ENCODE data around the gene SUN5. TPM values are rescaled to one million over a fixed set of nuclear protein-coding genes. Genes with fewer than 3 reads are reported as not detected.
A peak's percentile ranks its signal among the peaks of the same experiment; 100 is the strongest.

The SUN5 gene
- total RNA-seq, 1 experiment from 2014 or later = not detected

DNA sequence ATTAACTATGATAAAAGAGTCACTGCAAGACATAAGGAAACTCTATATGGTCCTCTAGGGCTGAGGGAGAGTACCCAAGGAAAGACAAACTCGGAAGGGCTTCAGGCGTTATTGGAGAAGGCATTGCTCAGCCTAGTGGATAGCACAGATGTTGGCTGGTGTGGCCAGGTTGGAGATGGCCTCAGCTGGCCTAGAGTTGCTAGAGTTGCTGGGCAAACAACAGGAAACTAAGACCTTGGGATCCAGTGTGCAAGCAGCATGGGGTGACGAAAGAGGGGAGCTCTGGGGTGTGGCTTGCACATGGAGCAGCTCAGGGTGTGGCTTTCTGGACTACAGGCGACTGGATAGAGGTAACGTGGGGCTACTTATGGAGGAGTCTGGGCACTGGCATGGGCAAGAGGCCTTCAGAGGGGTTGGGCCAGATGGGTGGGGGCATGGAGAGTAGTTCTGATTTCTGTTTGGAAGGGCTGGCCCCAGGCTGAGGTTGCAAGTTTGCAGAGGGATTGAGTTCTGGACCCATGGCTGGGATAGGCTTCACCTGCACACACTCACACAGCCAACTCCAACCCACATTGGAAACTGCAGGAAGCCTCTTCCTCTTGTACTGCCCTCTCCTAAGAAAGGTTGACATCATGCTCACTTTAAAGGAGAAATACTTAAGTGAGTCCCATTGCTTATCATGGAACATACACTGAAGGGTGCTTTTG is 22.0 kb upstream of the SUN5 start:
- DNase-seq (ENCODE audit: low spot score) (no peak), ATAC-seq (no peak)
- Mint-ChIP-seq H3K27me3 (ENCODE audit: low read depth) (no peaks in the 10 kb centered on the region; the same call in 1 of the 2 replicates), H3K36me3 (no peaks in the 10 kb centered on the region), H3K4me3 (no peak overlapping the region), H3K9me3 (no peaks in the 10 kb centered on the region), H3K4me1 (no peaks in the 10 kb centered on the region), H3K27ac (no peak overlapping the region)
- CTCF ChIA-PET = interaction anchor here (0.9 kb wide), 1 partner anchor 70 kb away, joined by 3 read pairs; no protein-coding TSS in a partner anchor
- TF ChIP-seq GABPB1 (CRISPR knock-in tag; IDR thresholded peaks at IDR 0.05) = peak; percentile 41; the same call in 1 of the 2 replicates
- no peak for TF ChIP-seq PRRX2 (CRISPR knock-in tag; IDR thresholded peaks at IDR 0.05)
- POLR2A ChIA-PET = no interaction called here

GRCh38 chr20:33025318-33025876 is 21.2 kb upstream of the SUN5 start:
- H3K4me3 Mint-ChIP-seq = no peak overlapping the region
- ATAC-seq (no peak), DNase-seq (ENCODE audit: low spot score) (no peak)
- no peaks in the 10 kb centered on the region for H3K9me3 Mint-ChIP-seq
- POLR2A ChIA-PET = no interaction called here
- CTCF ChIA-PET = no interaction called here
- H3K27me3 Mint-ChIP-seq (ENCODE audit: low read depth) = no peaks in the 10 kb centered on the region
- no peak overlapping the region for H3K27ac Mint-ChIP-seq
- H3K36me3 Mint-ChIP-seq = no peaks in the 10 kb centered on the region
- no peaks in the 10 kb centered on the region for H3K4me1 Mint-ChIP-seq
- TF ChIP-seq GTF2I (CRISPR knock-in tag; conservative IDR thresholded peaks at IDR 0.05) (no peak), E2F4 (CRISPR knock-in tag; IDR thresholded peaks at IDR 0.05; ENCODE audit: borderline replicate concordance, low read depth) (no peak), ZMAT4 (CRISPR knock-in tag; IDR thresholded peaks at IDR 0.05) (no peak), ZNF423 (CRISPR knock-in tag; IDR thresholded peaks at IDR 0.05) (no peak), CTCF (IDR thresholded peaks at IDR 0.05) (no peak), TEAD4 (CRISPR knock-in tag; IDR thresholded peaks at IDR 0.05) (no peak), SOX15 (CRISPR knock-in tag; IDR thresholded peaks at IDR 0.05) (no peak), NR3C1 (CRISPR knock-in tag; conservative IDR thresholded peaks at IDR 0.05; ENCODE audit: low read depth) (no peak), AFF4 (CRISPR knock-in tag; IDR thresholded peaks at IDR 0.05; ENCODE audit: borderline replicate concordance) (no peak), MXD4 (CRISPR knock-in tag; IDR thresholded peaks at IDR 0.05; ENCODE audit: borderline replicate concordance) (no peak), ZNF317 (CRISPR knock-in tag; IDR thresholded peaks at IDR 0.05; ENCODE audit: borderline replicate concordance, low read depth) (no peak), NR1H2 (CRISPR knock-in tag; IDR thresholded peaks at IDR 0.05) (no peak), EMX1 (CRISPR knock-in tag; IDR thresholded peaks at IDR 0.05) (no peak)
- TF ChIP-seq, protein P1, sequence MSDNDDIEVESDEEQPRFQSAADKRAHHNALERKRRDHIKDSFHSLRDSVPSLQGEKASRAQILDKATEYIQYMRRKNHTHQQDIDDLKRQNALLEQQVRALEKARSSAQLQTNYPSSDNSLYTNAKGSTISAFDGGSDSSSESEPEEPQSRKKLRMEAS (CRISPR knock-in tag; IDR thresholded peaks at IDR 0.05) = no peak
- TF ChIP-seq, protein P2, sequence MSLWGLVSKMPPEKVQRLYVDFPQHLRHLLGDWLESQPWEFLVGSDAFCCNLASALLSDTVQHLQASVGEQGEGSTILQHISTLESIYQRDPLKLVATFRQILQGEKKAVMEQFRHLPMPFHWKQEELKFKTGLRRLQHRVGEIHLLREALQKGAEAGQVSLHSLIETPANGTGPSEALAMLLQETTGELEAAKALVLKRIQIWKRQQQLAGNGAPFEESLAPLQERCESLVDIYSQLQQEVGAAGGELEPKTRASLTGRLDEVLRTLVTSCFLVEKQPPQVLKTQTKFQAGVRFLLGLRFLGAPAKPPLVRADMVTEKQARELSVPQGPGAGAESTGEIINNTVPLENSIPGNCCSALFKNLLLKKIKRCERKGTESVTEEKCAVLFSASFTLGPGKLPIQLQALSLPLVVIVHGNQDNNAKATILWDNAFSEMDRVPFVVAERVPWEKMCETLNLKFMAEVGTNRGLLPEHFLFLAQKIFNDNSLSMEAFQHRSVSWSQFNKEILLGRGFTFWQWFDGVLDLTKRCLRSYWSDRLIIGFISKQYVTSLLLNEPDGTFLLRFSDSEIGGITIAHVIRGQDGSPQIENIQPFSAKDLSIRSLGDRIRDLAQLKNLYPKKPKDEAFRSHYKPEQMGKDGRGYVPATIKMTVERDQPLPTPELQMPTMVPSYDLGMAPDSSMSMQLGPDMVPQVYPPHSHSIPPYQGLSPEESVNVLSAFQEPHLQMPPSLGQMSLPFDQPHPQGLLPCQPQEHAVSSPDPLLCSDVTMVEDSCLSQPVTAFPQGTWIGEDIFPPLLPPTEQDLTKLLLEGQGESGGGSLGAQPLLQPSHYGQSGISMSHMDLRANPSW (CRISPR knock-in tag; conservative IDR thresholded peaks at IDR 0.05; ENCODE audit: low read depth) = no peak
- TF ChIP-seq, protein P3, sequence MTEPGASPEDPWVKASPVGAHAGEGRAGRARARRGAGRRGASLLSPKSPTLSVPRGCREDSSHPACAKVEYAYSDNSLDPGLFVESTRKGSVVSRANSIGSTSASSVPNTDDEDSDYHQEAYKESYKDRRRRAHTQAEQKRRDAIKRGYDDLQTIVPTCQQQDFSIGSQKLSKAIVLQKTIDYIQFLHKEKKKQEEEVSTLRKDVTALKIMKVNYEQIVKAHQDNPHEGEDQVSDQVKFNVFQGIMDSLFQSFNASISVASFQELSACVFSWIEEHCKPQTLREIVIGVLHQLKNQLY (CRISPR knock-in tag; IDR thresholded peaks at IDR 0.05) = no peak
- TF ChIP-seq, protein P4, sequence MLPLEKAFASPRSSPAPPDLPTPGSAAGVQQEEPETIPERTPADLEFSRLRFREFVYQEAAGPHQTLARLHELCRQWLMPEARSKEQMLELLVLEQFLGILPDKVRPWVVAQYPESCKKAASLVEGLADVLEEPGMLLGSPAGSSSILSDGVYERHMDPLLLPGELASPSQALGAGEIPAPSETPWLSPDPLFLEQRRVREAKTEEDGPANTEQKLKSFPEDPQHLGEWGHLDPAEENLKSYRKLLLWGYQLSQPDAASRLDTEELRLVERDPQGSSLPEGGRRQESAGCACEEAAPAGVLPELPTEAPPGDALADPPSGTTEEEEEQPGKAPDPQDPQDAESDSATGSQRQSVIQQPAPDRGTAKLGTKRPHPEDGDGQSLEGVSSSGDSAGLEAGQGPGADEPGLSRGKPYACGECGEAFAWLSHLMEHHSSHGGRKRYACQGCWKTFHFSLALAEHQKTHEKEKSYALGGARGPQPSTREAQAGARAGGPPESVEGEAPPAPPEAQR (CRISPR knock-in tag; IDR thresholded peaks at IDR 0.05) = no peak
